HG03095 (cell line): ENCODE measurements around the gene ITGBL1.

Experiments used
- ATAC-seq: cut with Tn5 transposase; IDR thresholded peaks from one replicate; pipeline ENCODE4 v1.9.1; 2021; ENCODE audit warnings: moderate library complexity; ENCODE audit not compliant: unreplicated experiment

The ITGBL1 gene

DNA sequence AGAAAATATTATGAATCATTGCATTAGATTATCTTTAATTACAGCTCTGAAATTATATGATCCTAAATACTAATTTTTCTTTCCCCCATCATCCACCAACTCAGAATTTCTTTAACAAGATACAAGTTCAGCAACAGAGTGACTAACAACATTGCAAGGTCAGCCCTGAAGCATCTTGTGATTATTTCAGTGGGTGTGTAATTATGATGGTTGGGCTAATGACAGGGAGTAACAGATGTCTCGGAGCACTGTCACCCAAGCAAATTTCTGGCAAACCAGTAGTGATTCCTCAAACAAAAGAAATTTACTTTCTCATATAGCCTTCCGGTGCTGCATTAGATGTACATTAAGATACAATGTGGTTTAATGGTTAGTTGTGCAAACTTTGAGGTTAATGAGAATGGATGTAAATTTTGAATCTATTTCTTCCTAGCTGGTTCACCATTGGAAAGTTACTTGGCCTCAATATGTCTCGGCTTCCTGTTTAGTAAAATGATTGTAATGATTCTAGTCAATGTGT is 238.9 kb downstream of the ITGBL1 start:
- no peak for ATAC-seq

DNA sequence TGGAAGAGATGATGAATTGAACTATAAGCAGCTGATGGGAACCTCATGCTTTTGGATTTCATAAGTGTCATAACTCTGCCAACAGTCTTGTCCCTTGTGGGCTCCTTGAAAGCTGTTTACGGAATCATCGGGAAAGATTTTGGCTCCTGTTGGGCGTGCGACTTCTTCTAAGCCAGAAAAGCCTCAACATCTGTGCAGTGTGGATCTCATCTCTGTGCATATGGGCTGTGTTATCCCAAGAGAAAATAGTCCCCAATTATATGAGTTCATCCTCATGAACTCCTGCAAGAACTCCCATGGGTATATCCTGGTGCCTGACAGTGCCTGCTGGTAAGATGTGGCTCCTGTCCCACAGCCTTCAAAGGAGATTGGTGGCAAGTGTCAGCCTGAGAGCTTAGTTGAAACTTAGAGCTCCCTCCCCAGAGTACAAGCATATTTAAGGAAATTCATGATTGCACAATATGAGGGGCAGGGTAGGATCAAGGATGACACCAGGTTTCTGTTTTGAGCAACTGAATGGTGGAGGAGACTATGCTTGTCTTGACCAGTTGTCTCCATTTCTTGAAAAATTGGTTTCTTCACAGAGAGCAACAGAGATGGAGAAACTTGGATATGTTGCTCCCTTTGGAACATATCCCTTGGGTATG is 243.5 kb downstream of the ITGBL1 start:
- no peak for ATAC-seq

DNA sequence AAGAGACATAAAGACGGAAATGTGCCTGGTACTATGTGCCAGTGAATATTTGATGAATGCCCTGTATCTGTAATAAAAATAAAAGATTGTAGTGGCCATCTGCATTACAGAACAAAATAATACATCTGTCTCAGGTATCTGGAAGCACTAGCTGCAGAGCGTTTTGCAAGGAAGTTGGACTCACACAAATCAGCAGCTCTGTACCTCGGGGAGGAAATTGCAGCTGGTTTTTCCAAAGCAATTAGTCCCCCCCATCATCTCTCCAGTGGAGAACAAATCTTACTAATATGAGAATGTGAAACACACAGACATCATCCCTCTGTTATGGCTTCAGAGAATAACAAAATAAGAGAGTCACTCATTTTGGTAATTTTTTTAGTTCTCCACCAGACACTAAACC is 245.3 kb downstream of the ITGBL1 start:
- ATAC-seq = no peak

DNA sequence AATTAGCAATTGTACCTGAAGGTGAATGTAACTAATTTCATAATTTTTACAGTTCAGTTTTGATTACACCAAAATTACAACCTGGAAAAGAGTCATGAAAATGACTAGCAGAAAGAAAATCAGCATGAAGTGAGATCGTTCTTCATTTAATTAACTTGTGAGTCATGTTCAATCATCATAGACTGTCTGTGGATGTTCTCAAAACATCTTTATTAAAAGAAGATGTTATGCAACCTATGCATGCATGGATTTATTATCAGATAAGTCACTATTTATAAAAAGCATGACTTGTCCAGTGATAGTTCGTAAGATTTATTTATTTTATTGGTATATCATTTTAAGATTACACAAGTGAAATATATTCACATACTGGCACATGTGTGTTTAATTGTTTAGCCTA is 245.9 kb downstream of the ITGBL1 start:
- ATAC-seq = no peak

DNA sequence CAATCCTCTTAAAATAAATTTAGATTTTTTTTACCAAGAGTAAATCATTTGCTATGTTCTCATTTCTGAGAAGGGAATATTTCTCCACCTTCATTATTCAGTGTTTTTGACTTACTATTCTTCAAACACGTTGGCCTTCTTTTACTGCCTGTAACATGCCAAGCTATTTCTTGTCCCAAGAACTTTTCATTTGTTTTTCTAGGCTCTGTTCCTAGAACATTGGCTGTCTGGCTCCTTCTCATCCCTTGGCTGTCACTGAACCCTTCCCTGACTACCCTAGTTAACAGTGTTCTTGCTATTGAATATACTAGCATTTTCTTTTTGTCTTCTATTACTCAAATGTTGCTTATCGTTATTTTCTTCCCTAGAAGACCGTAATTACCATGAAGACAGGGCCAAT is 248.1 kb downstream of the ITGBL1 start:
- ATAC-seq = no peak

DNA sequence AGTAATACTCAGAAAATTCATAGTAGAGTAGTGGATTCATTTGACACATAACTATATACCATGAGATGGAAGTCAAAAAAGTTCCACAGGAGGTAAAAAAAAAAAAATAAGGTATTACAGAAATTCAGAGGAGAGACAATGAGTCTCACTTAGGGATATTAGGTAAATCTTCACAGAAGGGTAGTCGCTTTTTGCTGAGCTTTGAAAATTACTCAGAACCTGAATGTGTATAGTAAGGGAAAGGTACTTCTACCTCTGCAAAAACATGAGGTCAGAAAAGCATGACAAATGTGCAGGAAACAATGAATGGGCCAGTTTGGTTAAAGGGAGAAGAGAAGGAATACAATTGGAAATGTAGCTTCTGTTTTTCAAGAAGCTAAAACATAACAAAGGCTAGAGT is 250.6 kb downstream of the ITGBL1 start:
- ATAC-seq = no peak

DNA sequence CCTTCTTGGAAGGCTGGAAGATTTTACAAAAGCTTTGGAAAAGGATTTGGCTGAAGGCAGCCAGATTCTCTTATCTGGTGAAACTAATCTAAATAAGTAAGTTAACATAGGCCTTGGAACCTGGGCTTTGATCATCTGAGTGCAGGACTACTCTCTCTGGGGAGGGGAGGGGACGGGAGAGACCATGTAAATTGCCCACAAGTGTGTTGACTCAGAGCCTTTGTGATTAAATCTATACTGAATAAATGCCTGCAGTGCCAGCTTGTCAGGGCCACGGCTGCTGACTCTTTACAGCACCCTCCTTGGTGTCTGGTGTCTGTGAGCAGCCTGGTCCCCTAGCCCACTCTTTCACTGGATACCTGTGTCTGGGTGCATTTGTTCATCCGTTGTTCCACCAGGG is 251.4 kb downstream of the ITGBL1 start:
- no peak for ATAC-seq

DNA sequence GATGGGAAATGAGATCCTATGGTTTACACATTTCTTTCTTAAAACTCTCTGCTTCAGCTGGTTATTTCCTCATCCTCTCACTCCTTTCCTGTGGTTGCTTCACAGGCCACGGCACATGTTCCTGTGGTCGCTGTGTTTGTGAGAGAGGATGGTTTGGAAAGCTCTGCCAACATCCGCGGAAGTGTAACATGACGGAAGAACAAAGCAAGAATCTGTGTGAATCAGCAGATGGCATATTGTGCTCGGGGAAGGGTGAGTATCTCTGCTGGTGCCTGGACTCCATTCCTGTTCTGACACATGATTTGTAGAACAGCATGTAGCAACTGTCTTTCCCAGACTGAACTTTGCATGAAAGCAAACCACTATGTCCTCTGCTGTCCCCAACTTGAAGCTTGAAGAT is 254.2 kb downstream of the ITGBL1 start:
- ATAC-seq = no peak

DNA sequence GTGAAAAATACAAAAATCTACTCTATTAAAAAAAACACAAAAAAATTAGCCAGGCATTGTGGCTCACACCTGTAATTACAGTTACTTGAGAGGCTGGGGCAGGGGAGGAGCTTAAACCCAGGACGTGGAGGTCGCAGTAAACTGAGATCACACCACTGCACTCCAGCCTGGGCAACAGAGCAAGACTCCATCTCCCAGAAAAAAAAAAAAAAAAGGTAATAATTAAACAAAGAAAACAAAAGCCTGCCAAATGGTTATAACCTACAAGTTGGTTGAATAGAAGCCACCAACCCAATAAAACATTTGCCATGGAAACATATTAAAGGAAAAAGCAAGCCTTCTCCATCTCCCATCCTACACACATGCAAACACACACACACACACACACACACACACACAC is 255.2 kb downstream of the ITGBL1 start:
- ATAC-seq = no peak

DNA sequence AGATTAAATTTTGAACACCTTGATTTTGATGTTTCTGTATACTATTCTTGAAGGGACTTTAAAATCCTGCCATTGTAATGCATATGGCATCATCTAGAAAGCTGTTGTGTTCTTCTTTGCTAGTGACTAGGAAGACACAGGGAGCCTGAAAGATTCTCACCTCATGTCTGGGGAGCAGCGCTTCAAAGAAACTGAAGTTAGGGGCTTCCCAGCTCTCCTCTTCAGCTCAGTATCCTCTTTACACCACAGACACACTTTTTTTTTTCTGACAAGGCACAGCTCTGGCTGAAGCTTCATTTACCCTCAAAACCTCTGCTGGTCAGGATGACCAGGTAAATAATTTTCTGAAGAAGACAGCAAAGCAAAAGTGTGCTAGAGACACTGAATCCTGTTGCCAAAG is 255.6 kb downstream of the ITGBL1 start:
- ATAC-seq = no peak

DNA sequence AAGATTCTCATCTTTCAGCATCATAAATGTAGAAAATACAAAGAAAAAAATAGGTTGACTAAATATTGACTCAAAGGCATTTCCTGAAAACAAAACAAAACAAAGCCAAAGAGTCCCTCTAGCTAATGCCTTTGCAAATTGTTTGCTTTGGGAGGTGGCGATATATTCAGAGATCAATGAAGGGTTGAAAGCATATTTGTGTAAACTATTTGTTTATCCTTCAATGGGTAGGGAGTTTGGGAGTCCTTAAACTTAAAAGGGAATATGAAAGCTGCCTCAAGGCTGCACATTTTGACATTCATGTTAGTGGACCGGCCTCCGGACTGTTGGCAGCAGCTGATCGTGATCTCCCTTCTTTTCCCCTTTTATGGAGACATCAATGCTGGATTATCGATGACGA is 257.5 kb downstream of the ITGBL1 start:
- ATAC-seq = no peak

DNA sequence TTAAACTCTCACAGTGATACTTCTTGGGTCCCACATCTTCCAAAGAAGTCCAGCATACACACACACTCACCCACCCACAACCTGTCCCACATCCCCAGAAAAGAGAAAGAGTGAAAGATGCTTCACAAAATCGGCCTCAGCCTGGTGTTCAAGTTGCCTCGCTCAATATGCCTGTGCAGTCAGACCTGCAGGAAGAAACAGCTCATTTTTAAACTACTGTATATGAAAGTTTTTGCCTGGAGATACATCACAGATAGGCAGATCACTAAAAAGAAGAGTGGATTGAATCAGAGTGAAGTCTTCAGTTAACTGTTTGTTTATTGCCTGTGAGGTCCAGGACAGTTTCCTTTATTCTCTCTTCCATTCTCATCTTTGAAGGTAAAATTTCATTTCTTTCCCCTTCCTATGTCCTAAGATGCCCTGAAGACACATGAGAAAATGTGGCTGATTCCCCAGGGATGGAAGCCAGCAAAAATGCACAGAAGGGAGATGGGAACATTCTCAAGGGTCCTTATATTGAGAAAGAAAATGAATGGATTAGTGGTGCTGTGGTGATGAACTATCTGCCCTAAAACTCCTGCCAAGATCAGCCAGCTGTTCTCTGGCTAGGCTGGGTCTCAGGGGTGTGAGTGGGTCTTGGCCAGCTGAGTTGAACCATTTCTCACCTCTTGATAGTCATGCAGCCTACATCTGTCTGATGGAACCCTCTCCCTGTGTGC is 259.0 kb downstream of the ITGBL1 start:
- no peak for ATAC-seq

DNA sequence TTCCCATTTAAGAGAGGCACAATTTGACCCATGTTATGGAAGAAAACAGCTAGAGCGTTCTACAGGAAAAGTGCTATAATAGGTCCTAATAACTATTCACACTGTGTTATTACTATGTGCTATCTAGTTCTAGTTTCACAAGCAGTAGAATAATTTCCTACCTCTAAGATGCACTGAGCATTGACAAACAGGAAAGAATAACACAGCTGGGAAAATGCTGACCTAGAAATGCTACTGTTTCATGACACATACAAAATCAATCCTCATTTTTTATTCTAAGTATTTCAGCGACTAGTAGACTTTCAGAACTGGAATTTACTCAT is 259.5 kb downstream of the ITGBL1 start:
- no peak for ATAC-seq

DNA sequence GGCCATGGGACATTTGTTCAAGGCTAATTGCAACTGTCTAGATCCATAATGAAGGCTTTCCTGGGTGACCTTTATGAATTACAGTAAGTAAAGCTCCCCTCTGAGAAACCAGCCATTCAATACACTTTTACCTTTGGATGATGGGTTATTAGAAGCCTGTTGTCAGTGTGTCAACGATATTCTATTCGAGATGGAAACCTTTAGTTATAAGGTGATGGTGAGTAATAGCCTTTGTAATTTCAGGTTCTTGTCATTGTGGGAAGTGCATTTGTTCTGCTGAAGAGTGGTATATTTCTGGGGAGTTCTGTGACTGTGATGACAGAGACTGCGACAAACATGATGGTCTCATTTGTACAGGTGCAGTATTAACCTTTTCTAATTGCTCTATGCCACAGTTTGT is 261.7 kb downstream of the ITGBL1 start:
- ATAC-seq = no peak

DNA sequence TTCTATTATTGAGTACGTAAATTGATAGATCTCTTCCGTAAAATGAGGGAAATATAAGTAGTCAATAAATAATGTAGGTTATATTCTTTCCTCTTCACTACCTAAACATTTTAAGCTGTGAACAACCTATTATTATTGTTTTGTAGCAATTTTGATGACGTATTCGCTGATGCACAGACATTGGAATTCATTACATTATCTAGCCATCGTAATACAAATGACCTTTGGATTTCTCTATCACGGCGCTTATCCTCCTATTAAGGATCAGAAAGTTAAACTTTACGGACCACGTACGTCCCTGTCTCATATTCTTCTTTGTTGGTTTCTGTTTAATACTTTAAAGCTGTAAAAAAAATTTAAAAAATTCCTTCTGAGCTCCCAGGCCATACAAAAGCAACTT is 264.9 kb downstream of the ITGBL1 start:
- no peak for ATAC-seq

DNA sequence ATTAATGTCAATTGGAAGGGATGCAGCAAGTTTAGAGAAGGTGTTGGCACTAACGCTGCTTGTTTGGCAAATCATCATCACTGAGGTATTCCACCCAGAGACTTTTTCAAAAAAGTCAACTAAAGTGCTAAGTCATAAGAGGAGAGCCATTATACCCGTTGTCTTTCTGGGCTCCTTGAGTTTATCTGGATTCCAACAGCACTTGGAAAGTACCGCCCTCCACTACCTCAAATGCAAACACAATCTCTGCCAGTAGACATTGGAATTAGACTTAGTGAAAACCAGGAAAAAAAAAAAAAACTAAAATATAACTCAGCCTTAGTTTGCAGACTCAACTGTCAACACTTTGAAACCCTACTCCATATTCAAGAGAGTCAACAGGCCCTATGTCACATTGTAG is 266.0 kb downstream of the ITGBL1 start:
- ATAC-seq = no peak

DNA sequence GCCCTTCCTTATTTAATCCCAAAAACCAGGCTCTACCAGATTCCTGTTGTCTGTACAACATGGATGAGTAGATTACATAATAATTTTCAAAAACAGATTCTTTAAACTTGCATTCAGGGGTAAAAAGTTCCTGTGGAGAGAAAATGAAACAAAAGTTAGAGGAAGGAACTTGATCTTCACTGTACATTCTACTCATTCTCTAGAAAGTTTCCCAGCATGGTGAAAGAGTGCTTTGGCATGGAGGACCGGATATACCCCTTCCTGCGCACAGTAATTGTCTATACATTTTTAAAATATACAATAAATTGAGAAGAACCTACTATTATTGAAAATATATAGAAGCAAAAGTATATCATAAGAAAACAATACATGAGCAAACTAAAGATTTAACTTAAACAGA is 274.2 kb downstream of the ITGBL1 start:
- ATAC-seq = no peak

DNA sequence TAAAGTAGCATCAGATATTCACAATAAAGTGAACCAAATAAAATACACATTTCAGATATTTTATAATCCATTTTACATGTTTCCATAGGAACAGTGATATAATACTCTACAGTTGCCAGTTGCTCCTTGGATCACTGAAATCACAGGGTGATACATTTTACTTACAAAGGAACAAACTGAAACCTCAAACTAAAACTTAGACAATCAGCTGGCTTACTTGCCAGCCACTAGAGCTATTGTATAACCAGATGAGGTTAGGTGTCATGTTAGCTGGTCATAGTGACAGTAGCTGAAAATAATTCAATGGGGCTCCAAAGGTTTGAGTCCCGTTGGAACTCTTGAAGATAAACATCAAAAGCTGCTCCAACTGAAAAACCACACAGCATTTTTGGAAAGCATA is 274.6 kb downstream of the ITGBL1 start:
- no peak for ATAC-seq

DNA sequence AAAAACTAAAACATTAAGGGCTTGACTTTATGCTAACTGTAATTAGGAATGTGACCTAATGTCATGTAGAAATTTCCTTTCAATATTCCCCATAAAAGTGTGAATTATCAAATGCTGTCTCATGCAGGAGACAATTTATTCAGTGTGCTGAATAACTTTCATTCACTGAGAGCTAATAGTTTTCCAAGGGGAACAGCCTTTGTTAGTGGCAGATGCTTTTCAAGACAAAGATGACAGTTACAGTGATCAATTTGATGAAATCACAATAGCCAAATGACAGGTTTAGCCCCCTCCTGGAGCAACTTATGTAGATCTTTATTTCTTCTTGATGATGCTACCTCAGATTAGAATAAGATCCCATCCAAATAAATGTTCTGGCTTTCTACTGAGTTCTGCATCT is 275.5 kb downstream of the ITGBL1 start:
- no peak for ATAC-seq

DNA sequence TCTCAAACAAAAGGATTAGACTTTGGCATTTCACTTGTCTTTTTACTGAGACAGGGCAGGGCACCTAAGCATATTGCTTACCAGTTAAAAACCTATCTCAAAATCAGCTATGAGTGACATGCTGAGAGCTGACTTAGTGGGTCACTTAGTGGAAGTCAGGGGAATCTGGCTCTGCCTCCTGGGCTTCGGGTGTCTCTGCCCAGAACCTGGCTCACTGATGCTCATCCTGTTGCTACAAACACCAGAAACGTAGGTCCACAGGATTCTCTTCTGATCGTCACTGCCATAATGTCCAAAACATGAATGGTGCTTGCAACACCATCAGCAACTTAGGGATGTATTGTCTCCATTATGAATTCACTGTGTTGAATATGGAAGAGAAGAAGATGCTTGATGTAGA is 276.1 kb downstream of the ITGBL1 start:
- no peak for ATAC-seq

DNA sequence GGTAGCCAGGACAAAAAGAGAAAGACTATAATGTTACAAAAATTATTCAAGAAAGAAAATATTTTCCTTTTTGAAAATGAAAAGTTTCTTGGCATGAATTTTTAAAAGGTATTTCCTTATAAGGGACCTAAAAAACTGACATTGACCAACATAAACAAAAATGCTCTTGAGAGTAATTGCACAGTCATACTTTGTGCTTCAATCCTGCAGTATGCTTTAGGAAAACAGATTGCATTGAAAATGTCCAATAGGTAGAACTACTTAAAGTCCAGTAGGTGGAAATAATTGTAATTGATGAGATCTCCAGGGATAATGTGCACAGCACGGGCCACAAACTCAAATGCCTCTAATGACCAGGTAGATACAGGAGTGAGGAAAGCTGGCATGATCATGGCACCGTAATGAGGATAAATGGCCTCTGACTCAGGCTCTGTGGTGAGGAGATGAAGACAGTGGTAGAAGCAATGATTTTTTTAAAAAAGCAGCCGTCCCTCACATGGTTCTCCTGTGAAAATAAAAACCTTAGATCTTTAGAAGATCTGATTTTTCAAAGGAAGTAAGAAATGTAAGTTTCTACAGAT is 278.0 kb downstream of the ITGBL1 start:
- ATAC-seq = no peak

DNA sequence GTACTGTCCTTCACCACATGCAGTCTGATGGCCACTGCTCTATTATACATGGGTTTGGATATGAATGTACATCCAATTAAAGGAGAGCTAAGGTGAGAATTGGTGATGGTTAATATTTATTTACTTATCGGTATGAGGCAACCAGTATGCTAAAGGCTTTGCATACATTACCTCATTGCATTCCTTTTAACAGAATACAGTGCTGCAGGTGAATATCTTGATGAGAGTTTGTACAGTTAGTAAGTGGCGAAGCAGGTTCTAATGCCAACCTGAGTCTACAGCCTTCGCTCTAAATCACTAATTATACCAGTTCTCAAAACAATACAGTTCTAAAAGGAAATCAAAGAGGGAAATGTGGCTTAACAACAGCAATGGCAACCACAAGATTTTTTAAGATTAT is 284.1 kb downstream of the ITGBL1 start:
- no peak for ATAC-seq

DNA sequence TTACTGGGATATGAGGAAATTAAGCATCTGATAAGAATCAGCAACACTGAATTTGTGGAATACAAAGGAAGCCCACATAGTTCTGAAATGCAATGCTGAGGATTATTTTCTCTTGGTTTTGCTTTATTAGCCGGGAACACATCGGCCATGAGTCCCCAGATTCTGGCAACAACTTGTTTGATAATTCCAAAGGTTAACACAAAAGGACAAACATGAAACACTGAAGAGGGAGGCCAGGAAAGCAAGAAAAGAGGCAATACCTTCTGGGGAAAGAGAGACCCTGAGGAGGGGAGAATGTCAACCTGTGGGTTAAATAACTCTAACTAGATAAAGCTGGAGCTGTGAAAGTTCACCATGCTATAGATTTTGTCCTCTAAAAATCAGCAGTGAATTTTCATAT is 285.9 kb downstream of the ITGBL1 start:
- ATAC-seq = no peak
